Hypothalamus (tissue), 51 donors: Measurements from ENCODE around the gene DNAJC24.

Experiments used
- DNase-seq, 51 donors: peaks; one replicate each; lab custom pipeline; 2025; lab: John Stamatoyannopoulos, UW

DNAJC24 gene

DNA sequence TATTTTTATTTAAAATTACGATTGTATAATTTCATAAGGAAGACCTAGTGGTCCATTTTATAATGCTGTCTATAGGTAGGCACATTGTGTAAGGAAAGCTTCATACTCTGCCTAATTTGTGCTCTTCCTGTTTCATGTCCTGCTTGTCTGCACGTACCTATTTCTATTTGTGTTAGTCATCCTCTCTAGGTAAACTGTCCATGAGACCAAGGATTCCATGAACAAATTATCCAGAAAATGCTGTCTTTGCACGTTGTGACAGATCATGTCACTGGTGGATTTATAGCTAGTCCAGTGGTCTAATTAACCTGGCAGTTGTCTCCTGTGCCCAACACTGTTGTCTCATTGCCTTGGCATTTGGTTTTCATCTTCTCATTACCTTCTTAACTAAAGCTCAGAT is 44.7 kb downstream of the DNAJC24 start:
- no peak for DNase-seq

DNA sequence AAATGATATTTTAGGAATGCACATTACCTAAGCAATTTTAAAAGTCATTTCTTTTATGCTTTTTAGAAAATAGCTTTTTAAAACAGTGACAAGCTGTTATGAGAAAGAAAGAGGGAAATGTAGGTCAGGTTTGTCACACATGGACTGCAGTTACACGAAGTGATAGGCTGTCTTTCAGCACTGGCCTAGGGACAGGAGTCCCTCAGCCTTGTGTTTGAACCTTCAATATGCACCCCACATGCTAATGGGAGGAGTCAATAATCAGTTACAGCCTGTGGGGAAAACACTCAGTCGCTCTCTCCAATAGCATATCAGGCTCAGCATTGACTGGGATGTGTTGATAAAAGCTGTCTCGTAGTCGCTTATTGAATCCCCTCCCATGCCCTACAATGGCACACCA is 45.8 kb downstream of the DNAJC24 start:
- DNase-seq, result no peak

DNA sequence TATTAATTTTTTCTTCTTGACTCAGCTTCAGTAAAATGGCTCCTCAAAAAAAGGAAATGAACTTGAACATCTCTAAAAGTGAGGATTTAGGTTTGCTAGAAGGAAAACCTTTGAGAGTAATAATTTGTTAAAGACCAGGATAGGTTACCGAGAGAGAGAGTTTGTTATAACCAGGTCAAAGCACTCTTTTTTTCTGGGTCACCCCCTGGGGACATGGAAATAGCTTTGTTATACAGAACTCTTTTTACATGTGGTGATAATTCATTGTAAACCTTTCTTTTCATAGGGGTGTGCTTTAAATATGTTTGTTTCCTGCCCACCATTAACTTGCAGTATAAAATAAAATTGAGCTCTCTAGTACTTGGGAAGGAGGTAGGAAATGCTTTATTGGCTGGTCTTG is 47.7 kb downstream of the DNAJC24 start:
- no peak for DNase-seq

DNA sequence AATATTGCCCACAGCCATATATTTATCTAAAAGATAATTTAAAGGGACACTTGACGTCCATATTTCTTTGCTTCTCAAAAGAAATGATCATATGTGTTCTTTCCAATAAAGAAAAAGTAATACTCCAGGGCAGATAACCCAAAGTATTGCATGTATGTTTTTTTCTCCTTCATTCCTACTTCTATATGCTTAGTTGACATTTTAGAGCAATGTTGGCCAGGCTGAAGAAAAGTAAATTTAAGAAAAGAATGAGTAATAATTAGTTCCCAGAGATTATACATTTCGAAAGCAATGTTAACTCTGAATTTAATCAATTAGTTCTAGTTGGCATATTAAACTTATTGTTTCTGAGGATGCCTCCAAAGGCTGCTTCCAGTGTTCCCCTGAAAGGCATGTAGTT is 48.2 kb downstream of the DNAJC24 start:
- no peak for DNase-seq

DNA sequence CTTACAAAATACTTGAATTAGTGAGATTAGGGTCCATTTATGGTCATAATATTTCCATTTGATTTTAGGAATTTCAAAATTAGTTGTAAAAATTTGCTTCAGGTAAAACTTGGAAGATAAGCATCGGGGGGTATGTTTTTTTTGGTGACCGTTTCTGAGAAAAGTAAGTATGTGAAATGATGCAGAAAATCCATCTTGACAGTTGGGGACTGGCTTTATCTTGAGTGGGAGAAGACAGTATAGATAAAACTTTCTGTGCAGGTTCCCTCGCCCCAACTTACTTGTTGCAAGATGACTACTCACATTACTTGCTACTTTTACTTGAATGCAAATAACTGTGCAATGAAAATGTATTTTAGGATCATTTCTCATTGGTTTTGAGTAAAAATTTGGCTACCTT is 49.5 kb downstream of the DNAJC24 start:
- no peak for DNase-seq

DNA sequence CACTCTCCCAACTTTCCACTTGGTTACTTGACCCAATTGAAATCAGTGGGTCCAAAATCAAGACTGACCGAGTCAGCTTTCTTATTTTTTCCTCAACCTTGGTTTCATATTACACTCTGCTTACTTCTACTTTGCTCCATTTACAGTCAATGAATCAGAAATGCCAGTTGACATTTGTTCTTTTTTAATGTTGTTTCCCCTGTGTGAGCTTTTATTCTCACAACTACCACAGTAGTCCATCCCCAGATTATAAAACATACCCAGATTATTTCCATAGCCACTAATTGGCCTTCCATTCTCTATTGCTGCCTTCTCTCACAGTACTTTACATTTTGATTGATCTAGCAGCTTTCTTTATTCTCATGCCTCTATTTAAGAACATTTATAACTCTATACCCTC is 50.0 kb downstream of the DNAJC24 start:
- DNase-seq, result no peak

DNA sequence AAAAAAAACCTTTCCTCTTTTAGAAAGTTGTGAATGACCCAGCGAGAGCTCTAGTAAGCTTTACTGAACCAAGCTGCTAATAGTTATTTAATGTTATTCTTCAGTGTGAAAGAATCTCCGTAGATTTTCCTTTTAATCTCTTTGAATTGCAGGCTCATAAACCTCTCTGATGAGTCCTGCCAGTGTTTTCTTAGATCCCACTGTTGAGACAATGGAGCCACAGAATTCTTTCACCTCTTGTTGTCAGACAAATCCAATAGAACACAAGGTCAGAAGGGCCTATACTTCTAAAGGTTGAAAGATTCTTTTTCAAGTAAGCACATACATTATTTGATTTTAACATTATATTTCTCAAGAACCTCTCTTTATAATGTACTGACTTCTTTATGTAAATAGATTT is 52.2 kb downstream of the DNAJC24 start:
- peak in 1 of 51 donors; percentile 2 for DNase-seq

DNA sequence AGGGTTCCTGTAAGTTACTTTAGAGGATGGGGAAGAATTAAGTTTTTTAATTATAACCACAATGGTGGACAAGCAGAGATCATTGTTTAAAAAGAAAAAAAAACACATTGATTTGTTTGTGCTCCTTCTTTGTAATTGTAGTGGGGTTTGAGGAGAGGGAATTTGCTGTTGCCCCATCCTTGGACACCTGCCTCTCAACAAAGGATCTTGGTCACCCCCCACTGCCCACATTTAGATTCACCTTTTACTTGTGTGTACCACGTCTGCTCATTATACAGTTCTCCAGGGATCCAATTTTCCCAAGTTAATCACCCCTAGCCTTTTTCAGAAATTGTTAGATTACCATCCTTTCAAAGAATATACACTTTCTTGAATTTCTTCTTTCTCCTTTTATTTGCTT is 53.0 kb downstream of the DNAJC24 start:
- no peak for DNase-seq

DNA sequence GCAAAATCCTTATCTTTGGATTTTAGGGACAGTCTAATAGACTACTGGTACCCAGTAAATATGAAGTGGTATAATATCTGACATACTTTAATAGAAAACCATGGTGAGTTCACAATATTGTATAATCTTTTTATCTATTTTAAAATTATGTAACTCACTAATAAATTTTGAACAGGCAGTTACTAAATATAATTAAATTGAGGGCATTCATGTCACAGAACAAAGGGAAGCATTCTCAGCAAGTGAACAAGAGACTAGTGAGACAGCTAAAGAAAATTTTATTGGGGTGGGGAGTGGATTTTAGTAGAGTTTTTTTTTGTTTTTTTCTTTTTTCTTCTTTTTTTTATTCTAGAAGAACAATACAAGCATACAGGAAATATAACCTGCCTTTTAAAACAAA is 55.0 kb downstream of the DNAJC24 start:
- DNase-seq, result peak in 1 of 51 donors; percentile 5

DNA sequence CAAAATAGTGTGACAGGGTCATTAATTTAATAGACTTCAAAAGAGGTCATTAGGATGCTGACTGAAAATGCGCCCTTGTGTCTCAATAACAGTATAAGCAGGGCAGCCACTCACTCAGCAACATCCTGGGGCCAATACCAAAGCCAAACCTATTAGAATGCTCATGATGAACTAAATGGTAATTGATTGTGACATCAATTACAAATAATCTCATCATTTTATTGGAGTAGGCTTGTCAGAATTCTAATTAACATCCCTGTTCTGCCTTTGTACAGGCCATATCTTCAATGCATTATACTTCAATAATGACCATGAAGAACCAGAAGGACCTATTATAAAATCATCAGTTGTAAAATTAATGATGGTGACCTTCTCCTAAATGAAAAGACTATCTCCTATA is 64.2 kb downstream of the DNAJC24 start:
- no peak for DNase-seq

DNA sequence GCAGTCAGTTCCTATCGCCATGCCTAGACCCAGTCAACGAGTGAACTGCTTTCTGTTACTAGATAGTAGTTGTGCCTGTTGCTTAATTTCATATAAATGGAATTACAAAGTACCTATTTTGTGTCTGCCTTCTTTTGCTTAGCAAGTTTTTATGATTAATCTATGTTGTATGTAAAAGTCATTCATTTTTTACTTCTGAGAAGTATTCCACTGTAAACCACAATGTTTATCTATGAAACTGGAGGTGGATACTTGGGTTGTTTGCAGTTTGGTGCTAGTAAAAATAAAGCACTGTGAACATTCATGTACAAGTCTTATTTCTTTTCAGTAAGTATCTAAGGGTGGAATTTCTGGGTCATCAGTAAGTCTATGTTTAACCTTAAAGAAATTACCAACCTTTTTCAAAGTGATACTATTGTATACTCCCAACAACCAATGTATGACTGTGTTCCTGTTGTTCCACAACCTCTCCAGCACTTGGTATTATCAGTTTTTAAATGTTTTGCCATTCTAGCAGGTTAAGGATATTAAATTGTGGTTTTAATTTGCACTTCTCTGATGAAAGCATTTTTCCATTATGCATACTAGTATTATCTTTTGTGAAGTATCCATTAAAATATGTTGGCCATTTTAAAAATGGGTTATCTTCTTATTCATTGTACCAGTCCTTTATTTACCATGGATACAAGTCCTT is 68.2 kb downstream of the DNAJC24 start:
- DNase-seq, result no peak

DNA sequence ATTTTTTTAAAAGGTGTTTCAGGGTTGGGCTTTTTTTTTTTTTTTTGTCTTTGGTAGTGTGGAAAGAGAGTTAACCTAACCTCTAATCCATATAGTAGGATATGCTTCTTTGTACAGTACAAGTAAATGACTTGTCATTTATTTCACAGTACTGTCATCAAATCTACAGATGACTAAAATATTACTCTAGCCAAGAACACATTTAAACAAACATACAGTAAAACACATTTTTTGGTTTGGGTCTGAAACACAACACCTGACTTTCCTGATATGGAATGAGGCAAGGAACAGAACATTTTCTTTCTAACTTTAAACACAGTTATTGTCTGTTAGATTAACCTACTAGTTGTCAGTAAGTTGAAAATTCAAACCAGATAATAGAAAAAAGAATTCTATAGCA is 71.6 kb downstream of the DNAJC24 start:
- no peak for DNase-seq

DNA sequence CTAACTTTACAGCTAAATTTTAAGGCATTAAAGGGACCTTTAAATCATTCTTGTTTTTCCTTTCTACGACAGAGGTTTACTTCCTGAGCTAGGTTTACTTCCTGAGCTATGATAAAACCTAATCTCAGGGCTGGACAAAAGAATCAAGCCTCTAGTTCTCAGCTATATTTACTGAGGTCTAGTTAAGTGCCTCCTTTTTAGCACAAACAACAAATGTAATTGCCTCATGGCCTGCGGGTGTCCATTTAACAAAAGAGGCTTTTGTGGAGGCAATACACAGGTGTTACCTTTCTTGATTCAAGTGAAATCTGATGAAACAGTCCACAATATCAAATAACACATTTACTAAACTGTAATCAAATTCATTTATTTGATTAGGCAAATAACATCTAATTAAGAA is 72.4 kb downstream of the DNAJC24 start:
- no peak for DNase-seq

DNA sequence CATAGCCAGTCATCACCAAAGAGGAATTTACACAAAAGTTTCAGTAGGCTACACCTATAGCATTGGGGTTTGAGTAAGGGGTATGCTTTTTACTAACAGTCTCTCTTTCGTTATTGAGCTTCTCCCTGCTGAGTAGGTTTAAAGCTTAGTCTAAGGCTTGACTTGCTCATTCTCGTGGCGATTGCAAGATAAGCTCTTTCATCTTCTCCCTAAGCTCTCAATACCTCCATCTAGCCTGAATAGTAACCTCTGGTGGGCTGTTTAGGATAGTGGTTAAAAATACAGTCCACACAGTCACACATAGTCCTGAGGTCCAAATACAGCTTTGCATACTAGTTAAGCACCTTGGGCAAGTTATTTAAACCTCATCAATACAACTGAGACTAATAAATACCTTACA is 74.1 kb downstream of the DNAJC24 start:
- no peak for DNase-seq

DNA sequence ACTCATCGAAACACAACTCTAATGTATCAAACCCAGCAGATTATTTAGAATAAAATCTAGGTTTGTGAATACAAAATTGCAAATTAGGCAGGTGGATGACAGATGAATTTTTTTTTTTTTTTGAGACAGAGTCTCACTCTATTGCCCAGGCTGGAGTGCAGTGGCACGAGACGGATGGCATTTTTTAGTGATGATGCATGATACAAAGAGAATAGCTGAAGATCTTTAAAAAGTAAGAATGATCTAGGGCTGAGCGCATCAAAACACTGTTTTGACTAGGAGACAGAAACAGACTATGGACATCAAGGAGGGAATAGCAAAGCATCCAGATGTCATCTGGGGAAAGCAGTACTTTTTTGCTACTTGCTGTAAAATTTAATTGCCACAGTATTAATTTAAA is 76.0 kb downstream of the DNAJC24 start:
- DNase-seq, result no peak

DNA sequence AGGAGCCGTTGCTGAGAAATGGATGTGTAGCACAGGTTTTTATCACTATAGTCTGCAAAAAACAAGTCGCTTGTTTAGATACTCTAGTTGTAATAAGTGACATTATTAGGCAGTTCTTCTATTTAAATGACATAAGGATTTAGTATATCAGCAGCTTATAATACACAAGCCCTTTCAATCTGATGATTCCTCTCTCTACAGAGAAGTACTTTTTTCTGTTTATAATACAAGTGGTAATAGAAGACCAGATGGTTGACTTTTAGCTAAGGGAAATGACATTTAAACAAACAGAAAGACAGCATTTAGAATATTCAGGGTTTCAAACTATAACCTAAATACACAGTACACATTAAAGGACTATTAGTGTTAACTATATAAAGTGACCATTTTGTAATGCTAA is 79.4 kb downstream of the DNAJC24 start:
- no peak for DNase-seq

DNA sequence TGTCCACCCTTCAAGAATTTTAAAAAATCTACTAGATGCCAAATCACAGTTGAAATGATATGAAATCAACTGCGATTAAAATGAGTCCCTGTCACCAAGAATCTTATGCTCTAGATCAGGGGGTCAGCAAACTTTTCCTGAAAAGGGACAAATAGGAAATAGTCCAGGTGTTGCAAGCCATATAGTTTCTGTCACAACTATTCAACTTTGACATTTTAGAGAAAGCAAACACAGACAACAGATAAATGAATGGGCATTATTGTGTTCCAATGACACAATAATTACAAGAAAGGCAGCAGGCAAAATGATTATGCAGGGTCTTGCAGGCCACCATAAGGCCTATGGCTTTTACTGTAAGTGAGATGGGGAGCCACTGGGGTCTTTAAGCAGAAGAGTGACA is 81.2 kb downstream of the DNAJC24 start:
- no peak for DNase-seq

DNA sequence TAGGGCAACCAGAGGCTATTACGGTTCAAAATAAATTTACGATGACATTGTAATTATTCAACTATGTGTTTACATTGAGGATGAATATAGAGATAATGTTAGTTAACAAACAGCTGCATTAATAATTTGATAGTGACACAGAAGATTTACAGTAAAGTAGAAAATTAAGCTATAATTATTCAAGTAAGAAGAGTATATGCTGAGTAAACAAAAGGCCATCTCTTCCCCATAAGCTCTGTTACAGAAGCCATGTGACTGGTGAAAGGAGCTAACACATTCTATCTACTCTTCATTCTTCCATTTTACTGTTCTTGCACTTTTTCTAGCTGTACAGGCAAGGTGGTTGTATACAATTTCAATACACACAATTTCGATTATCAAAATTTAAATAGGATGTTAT is 85.5 kb downstream of the DNAJC24 start:
- no peak for DNase-seq

DNA sequence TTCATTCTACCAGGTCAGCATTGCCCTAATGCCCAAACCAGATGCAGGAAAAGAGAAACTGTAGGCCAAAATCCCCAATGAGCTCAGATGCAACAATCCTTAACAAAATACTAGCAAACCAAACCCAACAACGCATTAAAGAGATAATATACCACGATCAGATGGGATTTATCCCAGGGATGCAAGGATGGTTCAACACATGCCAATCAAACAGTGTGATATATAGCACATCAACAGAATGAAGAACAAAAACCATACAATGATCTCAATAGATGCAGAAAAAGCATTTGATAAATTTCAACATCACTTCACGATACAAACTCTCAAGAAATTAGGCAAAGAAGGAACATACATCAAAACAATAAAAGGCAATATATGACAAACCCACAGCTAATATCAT is 94.8 kb downstream of the DNAJC24 start:
- no peak for DNase-seq

DNA sequence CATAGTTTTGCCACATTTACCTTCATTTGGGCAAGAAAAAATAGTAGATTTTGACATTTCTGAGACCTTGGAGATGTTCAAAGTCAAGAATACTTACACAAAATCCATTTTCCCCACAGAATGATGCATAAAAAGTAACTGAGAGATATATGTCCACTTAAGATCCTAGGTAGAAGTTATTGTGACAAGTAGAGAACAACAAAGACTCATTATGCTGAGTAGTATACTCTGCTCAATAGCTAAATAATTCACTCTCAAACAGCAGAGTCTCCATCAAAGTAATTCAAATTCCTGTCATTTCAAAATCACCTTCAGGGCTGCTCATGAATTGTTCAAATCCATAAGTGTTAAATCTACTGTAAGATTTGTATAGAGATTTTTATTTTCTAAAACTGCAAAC is 104.4 kb downstream of the DNAJC24 start:
- DNase-seq, result no peak

DNA sequence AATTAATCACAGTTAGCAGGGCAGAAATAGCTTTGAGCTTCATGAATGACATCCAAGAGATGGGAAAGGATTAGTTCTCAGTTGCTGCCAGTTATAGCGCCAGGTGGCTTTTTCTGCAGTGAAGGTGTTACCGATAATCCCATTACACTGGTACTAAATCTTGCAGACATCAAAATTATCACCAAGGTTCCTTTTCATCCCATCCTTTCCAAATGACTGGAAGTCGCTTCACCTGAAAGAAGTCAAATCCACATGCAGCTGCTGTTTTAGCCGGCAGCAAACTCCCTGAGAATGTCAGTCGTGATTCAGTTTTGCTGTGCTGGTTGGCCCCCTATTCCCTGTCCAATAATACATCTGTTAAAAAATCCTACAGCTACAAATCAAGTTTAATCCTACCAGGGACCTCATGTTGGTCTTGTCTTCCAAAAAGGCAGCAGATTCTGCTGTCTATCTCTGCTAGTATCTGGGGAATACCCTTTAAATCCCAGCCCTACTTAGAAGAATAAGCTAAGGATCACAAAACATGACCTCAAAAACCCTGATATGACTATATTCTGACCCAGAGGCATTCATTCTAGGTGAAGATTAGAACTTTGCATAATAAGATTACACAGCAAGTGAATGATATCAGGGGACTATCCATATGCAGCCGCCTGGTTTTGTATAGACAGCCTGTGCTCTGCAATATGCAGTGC is 108.0 kb downstream of the DNAJC24 start:
- no peak for DNase-seq

DNA sequence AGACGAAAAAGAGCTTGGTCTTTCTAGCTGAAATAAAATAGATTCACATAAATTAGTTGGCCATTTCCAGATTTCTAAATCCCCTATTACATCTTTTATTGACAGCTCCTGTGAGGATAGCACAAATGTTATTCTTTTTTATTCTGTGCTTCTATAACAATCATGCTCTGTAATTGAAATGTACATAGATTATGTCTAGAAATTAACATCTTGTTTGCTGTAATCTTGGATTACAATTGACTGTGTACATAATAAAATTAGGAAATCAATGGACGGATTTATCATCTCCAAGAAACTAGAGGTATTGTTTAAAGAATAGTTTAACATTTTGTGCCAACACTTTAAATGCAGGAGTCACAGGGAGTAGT is 108.5 kb downstream of the DNAJC24 start:
- DNase-seq, result no peak

DNA sequence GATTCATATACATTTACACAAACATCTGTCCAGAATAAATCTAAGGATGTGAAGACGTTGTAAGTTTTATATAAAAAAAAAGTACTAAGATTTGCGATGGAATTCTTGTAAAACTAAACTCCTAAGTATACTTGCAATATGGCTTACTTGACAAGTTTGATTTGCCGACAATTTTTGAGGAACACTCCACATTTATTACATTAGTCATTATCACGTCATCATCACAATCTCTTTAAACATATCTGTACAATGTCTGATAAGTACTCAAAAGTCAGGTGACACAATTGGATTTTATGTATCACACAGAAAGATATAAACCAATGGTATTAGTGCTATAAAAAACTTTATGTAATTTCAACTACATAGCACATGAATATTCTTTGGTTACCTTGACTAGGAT is 109.4 kb downstream of the DNAJC24 start:
- DNase-seq, result no peak
